ENCODE results near the gene CACNA1S.

The CACNA1S gene

DNA sequence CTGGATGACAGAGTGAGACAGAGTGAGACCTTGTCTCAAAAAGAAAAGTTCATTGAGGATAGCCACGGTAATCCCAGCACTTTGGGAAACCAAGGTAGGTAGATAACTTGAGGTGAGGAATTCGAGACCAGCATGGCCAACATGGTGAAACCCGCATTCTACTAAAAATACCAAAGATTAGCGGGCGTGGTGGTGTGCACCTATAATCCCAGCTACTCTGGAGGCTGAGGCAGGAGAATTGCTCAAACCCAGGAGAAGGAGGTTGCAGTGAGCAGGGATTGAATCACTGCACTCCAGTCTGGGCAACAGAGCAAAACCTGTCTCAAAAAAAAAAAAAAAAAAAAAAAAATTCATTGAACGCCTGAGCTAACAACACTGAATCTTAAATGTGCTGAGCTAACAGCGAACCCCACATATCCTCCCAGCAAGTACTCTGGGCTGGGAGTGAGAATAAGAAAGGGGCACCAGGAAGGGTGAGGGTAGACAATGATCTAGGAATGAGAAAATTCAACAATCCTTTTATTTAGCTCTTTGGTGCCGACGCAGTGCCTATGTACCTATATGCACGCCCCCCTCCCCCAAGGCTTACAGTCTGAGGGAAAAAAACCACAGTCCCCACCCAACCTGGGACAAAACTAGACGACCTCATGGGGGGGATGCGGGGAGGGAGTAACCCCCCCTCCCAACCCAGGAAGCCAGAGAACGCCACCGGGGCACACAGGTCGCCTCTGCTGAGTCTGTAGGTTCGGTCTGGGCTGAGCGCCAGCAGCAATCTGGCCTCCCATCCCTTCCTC, 1.4 kb upstream of the CACNA1S start:
- H3K9me3 ChIP-seq (ENCODE audit: severe bottlenecking) = no peaks in the 10 kb centered on the region
- H3K27ac ChIP-seq = peak overlapping the region; percentile 69
- no peaks in the 10 kb centered on the region for H3K27me3 ChIP-seq (ENCODE audit: insufficient read depth, low read depth, severe bottlenecking)
- TF ChIP-seq, protein P1, sequence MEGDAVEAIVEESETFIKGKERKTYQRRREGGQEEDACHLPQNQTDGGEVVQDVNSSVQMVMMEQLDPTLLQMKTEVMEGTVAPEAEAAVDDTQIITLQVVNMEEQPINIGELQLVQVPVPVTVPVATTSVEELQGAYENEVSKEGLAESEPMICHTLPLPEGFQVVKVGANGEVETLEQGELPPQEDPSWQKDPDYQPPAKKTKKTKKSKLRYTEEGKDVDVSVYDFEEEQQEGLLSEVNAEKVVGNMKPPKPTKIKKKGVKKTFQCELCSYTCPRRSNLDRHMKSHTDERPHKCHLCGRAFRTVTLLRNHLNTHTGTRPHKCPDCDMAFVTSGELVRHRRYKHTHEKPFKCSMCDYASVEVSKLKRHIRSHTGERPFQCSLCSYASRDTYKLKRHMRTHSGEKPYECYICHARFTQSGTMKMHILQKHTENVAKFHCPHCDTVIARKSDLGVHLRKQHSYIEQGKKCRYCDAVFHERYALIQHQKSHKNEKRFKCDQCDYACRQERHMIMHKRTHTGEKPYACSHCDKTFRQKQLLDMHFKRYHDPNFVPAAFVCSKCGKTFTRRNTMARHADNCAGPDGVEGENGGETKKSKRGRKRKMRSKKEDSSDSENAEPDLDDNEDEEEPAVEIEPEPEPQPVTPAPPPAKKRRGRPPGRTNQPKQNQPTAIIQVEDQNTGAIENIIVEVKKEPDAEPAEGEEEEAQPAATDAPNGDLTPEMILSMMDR (IDR thresholded peaks at IDR 0.05; ENCODE audit: low read depth, low read length) = no peak
- H3K36me3 ChIP-seq = no peaks in the 10 kb centered on the region
- DNase-seq = no peak
- peak overlapping the region; percentile 60 for H3K4me3 ChIP-seq (ENCODE audit: low read depth, low read length)

- Histone ChIP-seq H3K27me3 (ENCODE audit: insufficient read depth, low read depth, severe bottlenecking) (no peaks in the 10 kb centered on the region), H3K4me3 (ENCODE audit: low read depth, low read length) (no peak overlapping the region), H3K9me3 (ENCODE audit: severe bottlenecking) (no peaks in the 10 kb centered on the region), H3K27ac (peak overlapping the region; percentile 63), H3K36me3 (no peaks in the 10 kb centered on the region)
- no peak for DNase-seq
- TF ChIP-seq, protein P1 (IDR thresholded peaks at IDR 0.05; ENCODE audit: low read depth, low read length) = no peak
Measured at GRCh38 chr1:201112926-201113325, 700 bp upstream of the CACNA1S start.

DNA sequence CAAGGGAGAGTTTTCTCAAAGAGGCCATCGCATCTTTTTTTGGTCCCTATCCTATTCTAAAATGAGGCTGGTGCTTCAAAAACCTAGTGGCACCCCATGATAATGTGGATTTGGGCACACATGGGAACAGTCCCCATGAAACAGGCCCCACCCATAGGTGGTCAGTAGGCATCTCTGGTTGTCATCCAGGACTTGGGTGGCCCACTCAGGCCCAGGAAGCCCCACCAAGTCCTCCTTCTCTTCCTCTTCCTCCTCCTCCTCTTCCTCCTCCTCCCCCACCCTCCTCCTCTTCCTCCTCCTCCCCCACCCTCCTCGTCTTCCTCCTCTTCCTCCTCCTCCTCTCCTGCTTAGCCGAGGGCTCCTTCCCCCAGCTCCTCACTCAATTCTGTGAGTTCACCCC, 554 bp downstream of the CACNA1S start:
- H3K9me3 ChIP-seq (ENCODE audit: severe bottlenecking) = no peaks in the 10 kb centered on the region
- H3K4me3 ChIP-seq (ENCODE audit: low read depth, low read length) = no peak overlapping the region; the same call in 1 of the 2 replicates
- no peaks in the 10 kb centered on the region for H3K27me3 ChIP-seq (ENCODE audit: insufficient read depth, low read depth, severe bottlenecking)
- H3K27ac ChIP-seq = peak overlapping the region; percentile 63
- DNase-seq = no peak
- no peaks in the 10 kb centered on the region for H3K36me3 ChIP-seq
- TF ChIP-seq, protein P1 (IDR thresholded peaks at IDR 0.05; ENCODE audit: low read depth, low read length) = no peak

DNA sequence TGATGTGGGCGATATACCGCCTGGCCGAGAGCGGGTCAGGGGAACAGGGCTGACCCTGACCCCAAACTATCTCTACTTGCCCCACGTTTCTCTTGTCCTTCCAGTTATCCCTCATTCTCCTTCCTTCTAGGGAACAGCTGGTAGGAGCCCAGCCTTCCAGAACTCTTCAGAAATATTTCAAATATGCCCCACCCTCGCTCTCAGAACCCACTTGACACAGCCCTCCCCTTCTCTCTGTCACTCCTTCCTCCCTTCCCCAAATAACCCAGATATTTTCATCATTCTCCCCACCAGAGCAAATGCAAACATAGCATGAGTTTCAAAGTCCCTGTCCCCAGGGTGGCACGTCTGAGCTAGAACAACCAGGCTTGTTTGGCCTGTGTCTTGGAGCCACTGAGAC, 1.1 kb downstream of the CACNA1S start:
- no peaks in the 10 kb centered on the region for H3K9me3 ChIP-seq (ENCODE audit: severe bottlenecking)
- no peaks in the 10 kb centered on the region for H3K27me3 ChIP-seq (ENCODE audit: insufficient read depth, low read depth, severe bottlenecking)
- DNase-seq = no peak
- H3K27ac ChIP-seq = no peak overlapping the region
- TF ChIP-seq, protein P1 (IDR thresholded peaks at IDR 0.05; ENCODE audit: low read depth, low read length) = no peak
- no peak overlapping the region for H3K4me3 ChIP-seq (ENCODE audit: low read depth, low read length)
- H3K36me3 ChIP-seq = no peaks in the 10 kb centered on the region

DNA sequence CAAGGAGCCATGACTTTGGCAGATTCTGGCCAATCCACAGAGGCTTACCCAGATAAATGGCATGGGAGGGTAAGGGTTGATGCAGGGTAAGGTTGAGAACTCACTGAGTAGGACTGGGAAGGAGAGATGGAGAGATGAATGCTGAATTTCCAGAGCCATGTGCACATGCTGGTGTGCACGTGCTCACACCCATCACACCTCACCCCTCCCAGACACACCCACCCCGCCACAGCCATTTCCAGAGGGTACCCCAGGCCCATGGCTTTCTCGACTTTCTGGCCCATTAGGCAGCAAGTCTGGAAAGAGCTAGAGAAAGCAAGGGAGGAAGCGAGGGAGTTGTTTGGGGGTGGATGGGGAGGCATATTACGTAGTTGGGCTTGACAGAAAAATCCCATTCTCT, 1.6 kb downstream of the CACNA1S start:
- Histone ChIP-seq H3K27ac (no peak overlapping the region), H3K27me3 (ENCODE audit: insufficient read depth, low read depth, severe bottlenecking) (no peaks in the 10 kb centered on the region), H3K9me3 (ENCODE audit: severe bottlenecking) (no peaks in the 10 kb centered on the region), H3K36me3 (no peaks in the 10 kb centered on the region), H3K4me3 (ENCODE audit: low read depth, low read length) (no peak overlapping the region)
- TF ChIP-seq, protein P1 (IDR thresholded peaks at IDR 0.05; ENCODE audit: low read depth, low read length) = no peak
- no peak for DNase-seq

DNA sequence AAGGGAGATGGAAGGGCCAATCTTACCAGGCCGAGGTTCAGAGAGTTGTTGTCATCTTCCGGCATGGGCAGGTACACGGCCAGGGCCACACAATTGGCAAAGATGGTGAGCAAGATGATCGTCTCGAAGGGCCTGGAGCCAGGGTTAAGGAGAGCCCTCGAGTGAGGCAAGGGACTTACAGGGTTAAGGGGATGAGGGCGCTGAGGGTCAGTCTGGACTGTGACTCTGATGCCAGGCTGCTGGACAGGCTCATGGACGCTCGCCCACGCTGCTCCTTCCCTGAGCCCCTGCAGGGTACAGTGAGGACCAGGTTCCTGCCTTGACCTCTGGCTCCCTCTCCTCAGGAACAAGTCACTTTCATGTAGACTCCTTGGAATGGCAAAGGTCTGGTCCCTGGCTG, 2.1 kb downstream of the CACNA1S start:
- TF ChIP-seq, protein P1 (IDR thresholded peaks at IDR 0.05; ENCODE audit: low read depth, low read length) = no peak
- Histone ChIP-seq H3K4me3 (ENCODE audit: low read depth, low read length) (no peak overlapping the region), H3K27me3 (ENCODE audit: insufficient read depth, low read depth, severe bottlenecking) (no peaks in the 10 kb centered on the region), H3K9me3 (ENCODE audit: severe bottlenecking) (no peaks in the 10 kb centered on the region), H3K36me3 (no peaks in the 10 kb centered on the region), H3K27ac (no peak overlapping the region)
- DNase-seq = no peak
